ENCODE measurements around the gene MAP7D1.

Gene MAP7D1

DNA sequence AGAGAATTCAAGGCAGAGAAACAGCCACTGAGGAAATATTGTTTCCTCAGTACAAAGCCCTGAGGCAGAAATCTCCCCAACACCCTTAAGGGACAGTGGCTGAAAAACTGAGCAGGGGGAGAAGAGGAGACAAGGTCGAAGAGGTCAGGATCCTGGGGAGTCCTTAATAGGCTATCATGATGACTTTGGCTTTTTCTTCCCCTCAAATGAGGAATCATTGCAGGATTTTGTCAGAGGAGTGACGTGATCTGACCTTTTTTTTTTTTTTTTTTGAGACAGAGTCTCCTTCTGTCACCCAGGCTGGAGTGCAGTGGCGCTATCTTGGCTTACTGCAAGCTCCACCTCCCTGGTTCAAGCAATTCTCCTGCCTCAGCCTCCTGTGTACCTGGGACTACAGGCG, 10.2 kb downstream of the MAP7D1 start:
- no peak for DNase-seq (ENCODE audit: low read depth in 2 of 2)
- no peak overlapping the region for H3K4me3 ChIP-seq (replicated peaks in 1 of 2; ENCODE audit: low read depth in 2 of 2, low read length in 2 of 2)
- TF ChIP-seq, protein P1, sequence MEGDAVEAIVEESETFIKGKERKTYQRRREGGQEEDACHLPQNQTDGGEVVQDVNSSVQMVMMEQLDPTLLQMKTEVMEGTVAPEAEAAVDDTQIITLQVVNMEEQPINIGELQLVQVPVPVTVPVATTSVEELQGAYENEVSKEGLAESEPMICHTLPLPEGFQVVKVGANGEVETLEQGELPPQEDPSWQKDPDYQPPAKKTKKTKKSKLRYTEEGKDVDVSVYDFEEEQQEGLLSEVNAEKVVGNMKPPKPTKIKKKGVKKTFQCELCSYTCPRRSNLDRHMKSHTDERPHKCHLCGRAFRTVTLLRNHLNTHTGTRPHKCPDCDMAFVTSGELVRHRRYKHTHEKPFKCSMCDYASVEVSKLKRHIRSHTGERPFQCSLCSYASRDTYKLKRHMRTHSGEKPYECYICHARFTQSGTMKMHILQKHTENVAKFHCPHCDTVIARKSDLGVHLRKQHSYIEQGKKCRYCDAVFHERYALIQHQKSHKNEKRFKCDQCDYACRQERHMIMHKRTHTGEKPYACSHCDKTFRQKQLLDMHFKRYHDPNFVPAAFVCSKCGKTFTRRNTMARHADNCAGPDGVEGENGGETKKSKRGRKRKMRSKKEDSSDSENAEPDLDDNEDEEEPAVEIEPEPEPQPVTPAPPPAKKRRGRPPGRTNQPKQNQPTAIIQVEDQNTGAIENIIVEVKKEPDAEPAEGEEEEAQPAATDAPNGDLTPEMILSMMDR (IDR thresholded peaks at IDR 0.05; ENCODE audit: low read depth, low read length), result no peak

DNA sequence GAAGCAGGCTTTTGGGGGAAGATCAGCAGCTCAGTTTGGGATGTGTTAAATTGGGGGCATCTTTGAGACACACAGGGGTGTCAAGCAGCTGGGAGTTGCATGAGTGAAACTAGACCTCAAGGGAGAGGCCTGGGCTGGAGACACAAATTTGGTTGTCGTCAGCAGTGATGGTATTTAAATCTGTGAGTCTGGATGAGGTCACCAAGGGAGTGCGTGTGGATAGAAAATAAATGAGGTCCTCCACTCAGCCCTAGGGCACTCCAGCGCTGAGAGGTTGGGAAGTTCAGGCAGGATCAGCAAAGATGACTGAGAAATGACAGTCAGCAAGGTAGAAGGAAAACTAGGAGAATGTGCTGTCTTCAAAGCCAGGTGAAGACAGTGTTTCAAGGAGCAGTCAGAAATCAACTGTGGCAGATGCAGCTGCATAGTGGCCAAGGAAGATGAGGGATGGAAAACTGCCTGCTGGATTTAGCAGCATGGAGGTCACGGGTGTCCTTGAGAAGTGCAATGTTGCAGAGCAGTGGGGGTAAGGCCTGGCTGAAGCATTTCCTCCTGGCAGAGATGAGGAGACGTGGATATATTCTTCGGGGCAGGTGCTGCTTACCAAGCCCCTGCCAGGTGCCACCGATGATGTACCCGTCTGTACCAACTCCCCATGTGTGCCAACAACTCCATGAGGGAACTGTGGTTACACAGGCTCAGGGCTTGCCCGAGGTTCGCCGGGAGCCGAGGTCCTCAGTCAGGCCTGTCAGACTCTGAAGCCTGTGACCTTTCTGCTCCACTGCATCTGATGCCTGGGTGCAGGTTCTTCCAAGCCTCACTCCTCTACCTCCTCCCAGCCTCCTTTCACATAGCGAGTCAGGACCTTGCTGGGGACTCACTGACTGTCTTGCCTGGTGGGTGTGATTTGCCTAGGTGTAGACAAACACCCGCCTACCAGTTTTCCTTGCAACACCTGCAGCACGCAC, 11.3 kb downstream of the MAP7D1 start:
- TF ChIP-seq, protein P1 (IDR thresholded peaks at IDR 0.05; ENCODE audit: low read depth, low read length), result no peak
- peak in 1 of 2 donors; percentile 68 for DNase-seq (ENCODE audit: low read depth in 2 of 2)
- H3K4me3 ChIP-seq (replicated peaks in 1 of 2; ENCODE audit: low read depth in 2 of 2, low read length in 2 of 2), result no peak overlapping the region

DNA sequence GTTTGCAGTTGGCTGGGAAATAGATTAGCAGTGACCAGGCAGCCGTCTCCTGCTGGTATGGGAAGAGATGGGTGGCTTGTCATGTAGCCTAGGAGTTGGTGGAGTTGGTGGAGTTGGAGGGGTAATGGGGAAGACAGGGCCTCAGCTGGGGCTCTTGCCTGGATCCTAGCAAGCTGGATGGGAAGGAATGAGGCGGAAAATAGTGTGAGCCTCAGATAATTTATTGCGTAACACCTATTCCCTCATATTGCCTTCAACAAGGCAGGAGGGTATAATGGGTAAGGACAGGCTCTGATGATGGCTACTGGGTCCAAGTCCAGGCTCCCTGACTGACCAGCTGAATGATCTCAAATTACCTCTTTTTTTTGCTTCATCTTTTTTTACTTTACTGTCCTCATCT, 12.6 kb downstream of the MAP7D1 start:
- TF ChIP-seq, protein P1 (IDR thresholded peaks at IDR 0.05; ENCODE audit: low read depth, low read length), result no peak
- no peak overlapping the region for H3K4me3 ChIP-seq (replicated peaks in 1 of 2; ENCODE audit: low read depth in 2 of 2, low read length in 2 of 2)
- peak in 1 of 2 donors; percentile 77 for DNase-seq (ENCODE audit: low read depth in 2 of 2)

DNA sequence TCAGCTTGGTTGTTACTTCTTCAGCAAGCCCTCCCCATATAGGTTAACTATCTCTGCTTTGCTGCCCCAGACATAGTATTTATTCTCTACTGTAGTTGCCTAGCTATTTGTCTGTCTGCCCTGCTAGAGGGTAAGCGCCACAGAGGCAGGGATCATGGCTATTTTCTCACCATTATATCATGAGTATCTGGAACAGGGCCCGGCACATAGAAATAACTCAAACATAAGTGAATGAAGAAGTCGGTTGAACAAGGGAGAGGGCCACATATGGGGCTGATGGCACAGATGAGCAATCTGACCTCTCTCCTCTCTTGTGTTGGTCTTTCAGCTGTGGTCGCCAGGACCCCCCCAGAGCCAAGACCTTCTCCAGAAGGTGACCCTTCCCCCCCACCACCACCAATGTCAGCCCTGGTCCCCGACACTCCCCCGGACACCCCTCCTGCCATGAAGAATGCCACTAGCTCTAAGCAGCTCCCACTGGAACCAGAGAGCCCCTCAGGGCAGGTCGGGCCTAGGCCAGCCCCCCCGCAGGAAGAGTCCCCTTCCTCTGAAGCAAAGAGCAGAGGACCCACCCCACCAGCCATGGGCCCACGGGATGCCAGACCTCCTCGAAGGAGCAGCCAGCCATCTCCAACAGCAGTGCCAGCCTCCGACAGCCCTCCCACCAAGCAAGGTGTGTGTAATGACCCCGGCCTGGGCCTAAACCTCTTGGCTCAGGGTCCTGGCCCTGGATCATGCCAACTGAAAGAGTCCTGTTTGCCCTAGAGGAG, 14.9 kb downstream of the MAP7D1 start:
- DNase-seq (ENCODE audit: low read depth in 2 of 2), result no peak
- TF ChIP-seq, protein P1 (IDR thresholded peaks at IDR 0.05; ENCODE audit: low read depth, low read length), result no peak
- no peak overlapping the region for H3K4me3 ChIP-seq (replicated peaks in 1 of 2; ENCODE audit: low read depth in 2 of 2, low read length in 2 of 2)

DNA sequence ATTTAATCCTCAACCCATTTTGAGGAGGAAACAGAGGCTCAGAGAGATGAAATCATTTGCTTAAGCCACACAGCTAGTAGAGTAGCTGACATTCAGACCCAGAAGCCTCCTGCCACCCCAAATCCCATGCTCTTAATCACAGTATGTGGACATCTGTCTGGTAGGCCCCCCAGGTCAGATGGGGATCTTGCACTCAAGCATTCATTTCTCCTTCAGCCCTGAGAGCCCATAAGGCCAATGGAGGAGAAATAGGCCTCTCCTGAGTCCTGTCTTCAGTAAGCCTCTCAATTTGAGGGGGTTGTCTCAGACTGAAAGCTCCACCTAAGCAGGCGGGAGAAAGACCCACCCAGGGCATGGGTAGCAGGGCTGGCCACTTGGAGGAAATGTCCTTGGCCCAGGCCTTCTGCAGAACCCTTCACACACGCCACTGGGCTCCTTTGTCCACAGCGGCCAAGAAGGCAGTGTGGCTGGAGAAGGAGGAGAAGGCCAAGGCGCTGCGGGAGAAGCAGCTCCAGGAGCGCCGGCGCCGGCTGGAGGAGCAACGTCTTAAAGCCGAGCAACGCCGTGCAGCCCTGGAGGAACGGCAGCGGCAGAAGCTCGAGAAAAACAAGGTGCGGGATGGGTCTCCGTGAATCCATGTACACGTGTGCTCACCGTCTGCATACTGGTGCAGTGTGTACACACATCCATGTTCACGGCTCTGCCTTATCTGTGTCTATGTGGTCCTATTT, 16.2 kb downstream of the MAP7D1 start:
- no peak for DNase-seq (ENCODE audit: low read depth in 2 of 2)
- H3K4me3 ChIP-seq (replicated peaks in 1 of 2; ENCODE audit: low read depth in 2 of 2, low read length in 2 of 2), result no peak overlapping the region
- TF ChIP-seq, protein P1 (IDR thresholded peaks at IDR 0.05; ENCODE audit: low read depth, low read length), result no peak

DNA sequence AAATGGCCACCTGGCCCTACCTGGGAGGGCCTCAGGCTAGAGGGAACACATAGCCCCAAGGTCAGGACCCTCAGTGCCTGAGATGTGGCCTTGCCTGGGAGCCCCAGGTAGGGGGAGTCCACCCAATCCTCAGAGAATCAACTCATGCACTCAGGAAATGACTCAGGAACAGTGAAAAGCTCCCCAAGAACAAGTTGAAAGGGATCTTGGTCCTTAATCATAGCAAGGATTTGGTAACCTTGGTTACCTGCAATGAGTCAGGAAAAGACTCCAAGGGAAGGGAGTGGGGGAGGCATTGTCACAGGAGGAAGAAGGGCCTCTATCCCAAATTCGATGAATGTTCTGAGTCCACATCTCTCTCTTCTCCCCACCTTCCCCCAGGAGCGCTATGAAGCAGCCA, 17.0 kb downstream of the MAP7D1 start:
- no peak overlapping the region for H3K4me3 ChIP-seq (replicated peaks in 1 of 2; ENCODE audit: low read depth in 2 of 2, low read length in 2 of 2)
- DNase-seq (ENCODE audit: low read depth in 2 of 2), result peak; percentile 60 to 93
- TF ChIP-seq, protein P1 (IDR thresholded peaks at IDR 0.05; ENCODE audit: low read depth, low read length), result no peak

Measured in cardiac fibroblast (primary cell).